ENCODE results near the gene BOC.

BOC gene

GRCh38 chr3:113273604-113274378, 62.4 kb downstream of the BOC start:
- Histone ChIP-seq H3K36me3 (no peaks in the 10 kb centered on the region), H3K9ac (no peak overlapping the region), H3K4me3 (no peak overlapping the region), H4K20me1 (no peaks in the 10 kb centered on the region), H3K4me2 (no peak overlapping the region), H3K27ac (no peak overlapping the region), H3K9me3 (replicated peaks in 1 of 11) (no peaks in the 10 kb centered on the region), H3K4me1 (peaks cover 0 to 20% (median 5%) of the 10 kb centered on the region in 10 experiments; a peak in 10 of 20 replicates), H3K27me3 (no peaks in the 10 kb centered on the region)
- no peak for TF ChIP-seq Cebpa-rat (IDR thresholded peaks at IDR 0.05)

- TF ChIP-seq Cebpa-rat (IDR thresholded peaks at IDR 0.05) = no peak
- Histone ChIP-seq H3K36me3 (no peaks in the 10 kb centered on the region), H3K9ac (no peak overlapping the region), H3K27me3 (no peaks in the 10 kb centered on the region), H3K27ac (no peak overlapping the region), H4K20me1 (no peaks in the 10 kb centered on the region), H3K4me3 (no peak overlapping the region), H3K9me3 (replicated peaks in 1 of 11) (no peaks in the 10 kb centered on the region), H3K4me1 (peaks cover 0 to 20% (median 5%) of the 10 kb centered on the region in 10 experiments; a peak in 10 of 20 replicates), H3K4me2 (no peak overlapping the region)
Measured at GRCh38 chr3:113274425-113275257, 63.3 kb downstream of the BOC start.

DNA sequence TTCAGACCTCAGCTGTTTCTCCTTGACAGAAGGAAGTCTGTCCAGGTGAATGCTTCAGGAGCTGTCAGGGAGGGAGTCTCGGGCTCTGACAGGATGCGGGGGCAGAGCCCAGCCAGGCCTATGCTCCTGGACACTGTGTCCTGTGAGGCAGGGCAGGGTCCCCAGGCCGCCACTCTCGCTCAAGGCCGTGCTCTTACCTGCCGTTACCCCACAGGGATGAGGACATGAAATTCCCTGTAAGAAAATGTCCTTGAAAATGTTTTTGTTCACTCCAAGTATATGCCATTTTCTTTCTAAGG, 63.9 kb downstream of the BOC start:
- Histone ChIP-seq H4K20me1 (no peaks in the 10 kb centered on the region), H3K9me3 (replicated peaks in 1 of 11) (no peaks in the 10 kb centered on the region), H3K27me3 (no peaks in the 10 kb centered on the region), H3K4me1 (peaks cover 0 to 20% (median 5%) of the 10 kb centered on the region in 10 experiments; a peak in 10 of 20 replicates), H3K4me2 (peak overlapping the region in 2 of 11 experiments; percentile 61 to 69; a peak in 2 of 22 replicates), H3K9ac (no peak overlapping the region), H3K4me3 (no peak overlapping the region), H3K36me3 (no peaks in the 10 kb centered on the region), H3K27ac (no peak overlapping the region)
- TF ChIP-seq Cebpa-rat (IDR thresholded peaks at IDR 0.05) = no peak

GRCh38 chr3:113275583-113275928, 64.2 kb downstream of the BOC start:
- Histone ChIP-seq H3K36me3 (no peaks in the 10 kb centered on the region), H3K4me2 (peak overlapping the region in 5 of 11 experiments; percentile 35 to 73 (median 61); a peak in 10 of 22 replicates), H3K9me3 (replicated peaks in 1 of 11) (no peaks in the 10 kb centered on the region), H4K20me1 (no peaks in the 10 kb centered on the region), H3K9ac (0 out of 22 replicates have a peak overlapping the region, but pooled peaks of 1 of the 11 experiments have one; percentile 34), H3K27ac (peak overlapping the region in 4 of 11 experiments; percentile 3 to 50 (median 35); a peak in 4 of 22 replicates), H3K27me3 (no peaks in the 10 kb centered on the region), H3K4me1 (peaks cover 0 to 20% (median 6%) of the 10 kb centered on the region in 10 experiments; a peak in 16 of 20 replicates), H3K4me3 (no peak overlapping the region)
- no peak for TF ChIP-seq Cebpa-rat (IDR thresholded peaks at IDR 0.05)

DNA sequence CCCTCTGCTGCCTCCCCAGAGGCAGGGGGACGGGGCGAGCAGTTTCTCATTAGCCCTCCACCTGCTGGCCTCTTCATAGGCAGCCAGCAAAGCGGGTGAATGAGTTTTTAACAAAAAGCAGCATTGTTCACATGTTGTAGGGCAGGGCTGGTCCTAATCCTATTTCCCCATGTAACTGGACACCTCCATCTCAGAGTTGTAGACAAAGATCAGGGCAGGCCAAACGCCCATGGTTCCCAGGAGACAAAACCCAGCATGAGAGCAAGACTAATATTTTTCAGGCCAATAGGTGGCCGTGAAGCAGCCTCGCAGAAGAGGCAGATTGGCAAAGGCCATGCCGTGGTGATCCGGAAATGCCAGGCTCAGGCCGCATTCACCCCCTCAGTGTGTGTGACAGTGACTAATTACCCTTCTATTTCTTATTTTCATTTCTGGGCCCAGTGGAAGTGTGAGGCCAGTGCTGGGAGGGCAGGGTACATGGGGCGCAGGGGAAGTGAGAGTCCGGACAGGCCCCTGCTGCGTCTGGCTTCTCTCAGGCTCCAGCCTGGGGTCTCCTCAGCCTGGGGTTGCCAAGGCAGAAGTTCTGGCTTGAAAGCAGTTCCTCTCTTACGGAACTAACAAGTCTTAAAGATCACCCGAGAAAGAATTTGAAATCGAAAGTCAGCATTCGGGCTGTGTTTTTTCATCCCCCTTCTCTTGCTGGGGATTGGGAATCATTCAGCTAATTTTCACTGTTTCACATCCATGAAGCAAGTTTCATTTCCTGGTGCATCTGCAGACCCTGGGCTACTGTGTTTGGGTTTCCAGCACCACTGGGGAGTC, 64.8 kb downstream of the BOC start:
- H3K27ac ChIP-seq = peak overlapping the region in 4 of 11 experiments; percentile 3 to 50 (median 35); a peak in 5 of 22 replicates
- H3K4me3 ChIP-seq = no peak overlapping the region
- no peaks in the 10 kb centered on the region for H3K36me3 ChIP-seq
- no peaks in the 10 kb centered on the region for H3K9me3 ChIP-seq (replicated peaks in 1 of 11)
- peaks cover 5 to 20% (median 12%) of the 10 kb centered on the region in 10 experiments; a peak in 19 of 20 replicates for H3K4me1 ChIP-seq
- no peak for TF ChIP-seq Cebpa-rat (IDR thresholded peaks at IDR 0.05)
- peak overlapping the region in 5 of 11 experiments; percentile 35 to 73 (median 61); a peak in 10 of 22 replicates for H3K4me2 ChIP-seq
- peak overlapping the region in 4 of 11 experiments; percentile 16 to 34 (median 18); a peak in 3 of 22 replicates for H3K9ac ChIP-seq
- no peaks in the 10 kb centered on the region for H4K20me1 ChIP-seq
- no peaks in the 10 kb centered on the region for H3K27me3 ChIP-seq

DNA sequence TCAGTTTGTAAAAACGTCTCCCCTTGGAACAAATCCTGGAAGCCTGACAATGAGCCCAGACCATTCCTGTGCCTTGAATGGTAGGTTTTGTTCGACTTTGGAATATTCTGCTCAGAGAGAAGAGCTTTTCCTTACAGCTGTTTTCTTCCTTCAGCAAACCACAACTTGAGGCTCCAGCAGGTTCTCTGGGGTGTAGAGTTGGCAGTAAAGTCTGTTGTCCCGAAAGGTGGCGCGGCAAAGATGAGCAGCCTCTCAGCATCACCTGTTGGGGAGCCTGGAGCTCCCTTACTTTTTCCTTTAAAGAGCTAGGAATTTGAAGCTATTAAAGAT, 65.4 kb downstream of the BOC start:
- Histone ChIP-seq H3K9ac (no peak overlapping the region), H3K4me1 (peaks cover 10 to 23% (median 15%) of the 10 kb centered on the region in 10 experiments; a peak in 19 of 20 replicates), H3K27me3 (no peaks in the 10 kb centered on the region), H3K27ac (peak overlapping the region in 1 of 11 experiments; percentile 39; a peak in 2 of 22 replicates), H4K20me1 (no peaks in the 10 kb centered on the region), H3K36me3 (no peaks in the 10 kb centered on the region), H3K9me3 (replicated peaks in 1 of 11) (no peaks in the 10 kb centered on the region), H3K4me3 (no peak overlapping the region), H3K4me2 (peak overlapping the region in 4 of 11 experiments; percentile 52 to 73 (median 65); a peak in 7 of 22 replicates)
- TF ChIP-seq Cebpa-rat (IDR thresholded peaks at IDR 0.05) = no peak

- Histone ChIP-seq H3K4me3 (no peak overlapping the region), H3K9ac (no peak overlapping the region), H3K27me3 (no peaks in the 10 kb centered on the region), H3K9me3 (replicated peaks in 1 of 11) (no peaks in the 10 kb centered on the region), H3K4me2 (no peak overlapping the region), H3K27ac (no peak overlapping the region), H4K20me1 (no peaks in the 10 kb centered on the region), H3K4me1 (peaks cover 12 to 26% (median 15%) of the 10 kb centered on the region in 10 experiments; a peak in 19 of 20 replicates), H3K36me3 (no peaks in the 10 kb centered on the region)
- no peak for TF ChIP-seq Cebpa-rat (IDR thresholded peaks at IDR 0.05)
Measured at GRCh38 chr3:113277414-113277813, 66.1 kb downstream of the BOC start.

GRCh38 chr3:113277941-113278598, 66.7 kb downstream of the BOC start:
- Histone ChIP-seq H3K27me3 (no peaks in the 10 kb centered on the region), H3K9ac (no peak overlapping the region), H3K27ac (no peak overlapping the region), H3K36me3 (no peaks in the 10 kb centered on the region), H3K4me1 (peaks cover 12 to 26% (median 15%) of the 10 kb centered on the region in 10 experiments; a peak in 19 of 20 replicates), H4K20me1 (no peaks in the 10 kb centered on the region), H3K9me3 (replicated peaks in 1 of 11) (no peaks in the 10 kb centered on the region), H3K4me2 (no peak overlapping the region), H3K4me3 (no peak overlapping the region)
- TF ChIP-seq Cebpa-rat (IDR thresholded peaks at IDR 0.05) = no peak
